GM19438 (cell line): ENCODE data around the gene PRDM10.
"Not testable (repeated sequence)": the region's sequence is repeated elsewhere in the genome, so short reads cannot be mapped to it uniquely, and the experiment has no call there.

Experiments used
- ATAC-seq: cut with Tn5 transposase; IDR thresholded peaks from one replicate; pipeline ENCODE4 v1.9.1; 2021; ENCODE audit warnings: low read depth; ENCODE audit not compliant: unreplicated experiment

Gene PRDM10

GRCh38 chr11:130002352-130002845 is at the start of gene PRDM10:
Gene PRDM10 (minus strand): TSS chr11:130002835. CDS start chr11:129960964, 41,871 bp downstream.
- peak; percentile 48 for ATAC-seq

DNA sequence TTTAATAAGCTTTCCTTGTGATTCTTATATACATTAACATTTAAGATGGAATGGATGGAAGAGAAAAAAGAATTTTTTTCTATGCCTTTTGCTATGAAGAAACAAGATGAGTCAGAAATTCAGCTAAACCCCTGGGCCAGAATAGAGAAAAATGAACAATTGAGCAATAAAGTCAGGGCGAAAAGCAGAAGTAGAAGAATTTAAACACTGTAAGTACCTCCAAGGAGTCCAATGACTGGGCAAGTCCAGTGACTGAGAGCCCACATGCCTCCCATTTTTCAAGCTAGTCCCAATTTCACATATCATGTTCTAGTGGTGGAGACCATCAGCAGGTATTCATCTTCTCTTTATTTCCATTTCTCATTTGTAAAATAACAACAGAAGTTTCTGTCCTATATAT is 48.4 kb upstream of the PRDM10 start:
- ATAC-seq = no peak

DNA sequence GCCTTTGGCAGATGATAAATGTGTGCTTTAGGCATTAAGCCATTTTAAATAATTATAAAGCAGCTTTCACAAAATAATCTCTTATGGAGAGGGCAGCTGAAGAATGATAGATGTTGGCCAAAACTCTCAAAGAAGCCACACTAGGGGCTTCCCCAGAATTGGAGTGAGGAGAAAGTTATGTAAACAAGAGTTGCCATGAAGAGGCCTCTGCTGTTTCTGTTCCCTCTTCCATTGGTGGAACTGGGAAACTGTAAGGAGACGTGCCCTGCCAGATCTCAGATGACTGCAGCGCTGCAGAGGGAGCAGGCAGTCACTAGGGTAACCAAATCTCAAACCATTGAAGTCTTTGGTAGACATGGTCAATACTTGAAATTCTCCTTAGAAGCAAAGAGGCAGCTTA is 47.6 kb upstream of the PRDM10 start:
- ATAC-seq = no peak

DNA sequence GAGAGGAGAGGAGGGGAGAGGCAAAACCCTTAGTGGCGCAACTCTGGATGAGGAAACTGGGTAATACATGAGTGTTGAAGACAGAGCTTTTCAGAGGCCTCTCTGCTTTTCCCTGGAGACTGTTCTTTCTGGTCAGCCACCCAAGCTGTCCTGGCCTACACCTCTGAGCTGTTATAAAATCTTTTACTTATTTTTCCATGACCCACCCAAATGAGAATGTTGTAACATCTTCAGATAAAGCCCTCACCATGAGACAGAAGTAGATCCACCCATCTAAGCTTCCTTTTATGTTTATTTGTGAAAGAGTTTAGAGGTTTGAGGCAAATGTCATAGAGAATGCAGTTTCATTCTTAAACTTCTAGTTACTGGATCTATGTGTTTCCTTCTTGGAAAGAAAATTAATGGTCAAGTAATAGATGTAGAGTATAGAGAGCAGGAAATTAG is 46.7 kb upstream of the PRDM10 start:
- ATAC-seq = no peak

DNA sequence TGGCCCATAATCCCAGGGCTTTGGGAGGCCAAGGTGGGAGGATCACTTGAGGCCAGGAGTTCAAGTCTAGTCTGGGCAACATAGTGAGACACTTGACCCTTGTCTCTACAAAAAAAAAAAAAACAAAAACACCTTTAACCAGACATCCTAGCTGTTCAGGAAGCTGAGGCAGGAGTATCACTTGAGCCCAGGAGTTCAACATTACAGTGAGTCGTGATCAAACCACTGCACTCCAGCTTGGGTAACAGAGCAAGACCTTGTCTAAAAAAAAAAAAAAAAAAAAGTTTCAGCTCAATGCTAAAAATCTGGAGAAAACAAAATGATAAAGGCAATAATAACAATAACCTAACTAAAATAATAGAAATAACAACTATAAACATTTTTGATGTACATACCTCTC is 44.5 kb upstream of the PRDM10 start:
- no peak for ATAC-seq

DNA sequence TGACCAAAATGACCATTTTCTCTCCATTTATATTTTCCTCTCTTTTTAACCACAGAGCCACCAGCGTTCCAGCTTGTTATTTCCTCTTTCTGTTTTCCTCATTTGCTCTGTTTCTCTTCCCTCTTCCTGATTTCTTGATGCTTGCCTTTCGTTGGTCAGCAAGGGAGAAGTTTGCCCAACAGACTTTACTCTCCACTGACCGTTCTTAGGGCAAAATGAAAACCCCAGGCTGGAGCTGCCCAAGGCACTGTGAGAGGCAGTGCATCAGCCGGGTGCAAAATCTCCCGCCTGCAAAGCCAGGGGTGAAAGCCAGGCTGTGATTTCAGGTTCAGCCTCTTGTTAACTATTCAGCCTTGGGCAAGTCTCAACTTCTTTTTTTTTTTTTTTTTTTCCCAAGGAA is 40.9 kb upstream of the PRDM10 start:
- ATAC-seq = no peak

GRCh38 chr11:130042093-130042591 is 39.5 kb upstream of the PRDM10 start:
- no peak for ATAC-seq

- no peak for ATAC-seq
Measured at GRCh38 chr11:130040281-130040940, 37.8 kb upstream of the PRDM10 start.

- no peak for ATAC-seq
Measured at GRCh38 chr11:130037881-130038585, 35.4 kb upstream of the PRDM10 start.

GRCh38 chr11:130037058-130037457 is 34.4 kb upstream of the PRDM10 start:
- ATAC-seq = no peak

DNA sequence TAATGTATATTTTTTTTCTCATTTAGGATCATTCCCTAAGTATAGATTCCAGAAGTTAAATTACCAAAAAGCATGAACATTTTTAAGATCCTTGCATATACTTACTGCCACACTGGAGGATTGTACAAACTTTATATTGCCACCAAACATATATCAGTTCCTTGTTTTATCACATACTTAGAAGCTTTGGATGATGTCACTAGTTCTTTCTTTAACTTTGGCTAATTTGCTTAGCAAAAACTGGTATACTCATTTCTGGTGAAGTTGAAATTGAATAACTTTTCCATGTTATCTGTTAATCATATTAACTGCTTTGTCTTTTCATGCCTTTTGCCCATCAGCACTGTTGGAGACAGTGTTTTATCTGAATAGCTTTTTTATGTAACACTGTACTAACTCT is 31.6 kb upstream of the PRDM10 start:
- ATAC-seq = no peak

DNA sequence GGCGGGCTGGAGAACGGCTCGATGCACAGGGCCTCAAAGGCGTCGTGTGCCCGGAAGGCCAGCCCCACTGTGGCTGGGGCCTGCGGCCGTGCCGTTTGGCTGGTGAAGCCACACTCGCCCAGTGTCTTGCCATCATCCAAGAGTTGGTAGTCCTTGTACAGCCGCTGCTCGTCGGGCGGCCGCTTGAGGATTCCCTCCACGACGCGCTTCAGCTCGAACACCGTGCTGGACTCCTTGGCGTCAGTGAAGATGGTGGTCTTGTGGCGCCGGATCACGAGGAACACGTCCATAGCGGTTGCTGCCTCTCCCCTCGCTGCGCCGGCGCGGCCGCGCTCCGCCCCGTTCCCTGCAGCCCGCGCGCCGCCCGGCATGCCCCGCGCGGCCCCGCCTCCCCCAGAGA is 30.3 kb upstream of the PRDM10 start:
- ATAC-seq = no peak

DNA sequence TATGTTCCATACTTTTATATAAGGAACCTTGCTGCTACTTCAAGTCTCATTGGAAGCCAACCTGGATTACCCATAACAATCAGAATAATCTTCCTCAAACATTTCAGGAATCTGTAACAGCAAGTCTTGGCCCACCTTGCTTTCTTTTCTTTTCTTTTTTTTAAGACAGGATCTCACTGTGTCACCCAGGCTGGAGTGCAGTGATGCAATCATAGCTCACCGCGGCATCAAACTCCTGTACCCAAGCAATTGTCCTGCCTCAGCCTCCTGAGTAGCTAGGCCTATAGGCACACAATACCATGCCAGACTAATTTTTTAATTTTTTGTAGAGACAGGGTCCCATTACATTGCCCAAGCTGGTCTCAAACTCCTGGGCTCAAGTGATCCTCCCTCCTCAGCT is 29.3 kb upstream of the PRDM10 start:
- ATAC-seq = no peak

DNA sequence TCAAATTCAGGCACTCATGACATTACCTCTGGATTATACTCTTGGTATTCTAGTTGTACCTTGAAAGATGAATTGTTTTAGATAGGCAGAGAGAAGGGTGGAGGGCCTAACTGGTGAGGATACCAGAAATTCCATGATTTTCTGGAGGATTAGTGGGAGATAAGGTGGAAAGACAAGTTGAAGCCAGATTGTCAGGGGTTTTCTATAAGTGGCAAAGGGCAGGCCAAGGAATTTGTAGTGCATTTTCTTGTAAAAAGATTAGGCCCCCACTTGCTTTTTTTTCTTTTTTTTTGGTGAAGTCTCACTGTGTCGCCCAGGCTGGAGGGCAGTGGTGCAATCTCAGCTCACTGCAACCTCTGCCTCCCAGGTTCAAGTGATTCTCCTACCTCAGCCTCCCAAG is 28.4 kb upstream of the PRDM10 start:
- ATAC-seq = no peak

GRCh38 chr11:130029137-130029536 is 26.5 kb upstream of the PRDM10 start:
- ATAC-seq = peak; percentile 71

DNA sequence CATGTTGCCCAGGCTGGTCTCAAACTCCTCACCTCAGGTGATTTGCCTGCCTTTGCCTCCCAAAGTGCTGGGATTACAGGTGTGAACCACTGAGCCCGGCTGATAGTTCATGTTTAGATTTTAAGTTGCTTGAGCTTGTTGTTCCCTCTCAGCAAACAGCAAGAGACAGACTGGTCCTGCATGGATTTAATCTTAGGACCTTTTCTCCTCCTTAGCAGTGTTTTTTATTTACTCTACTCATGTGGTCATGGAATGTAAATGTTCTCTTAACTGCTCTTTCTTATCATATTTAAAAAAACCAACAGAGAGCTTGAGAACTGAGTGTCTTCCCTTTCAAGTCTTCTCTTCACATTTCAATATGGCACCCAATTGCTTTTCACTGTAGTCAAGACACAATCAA is 22.7 kb upstream of the PRDM10 start:
- no peak for ATAC-seq

DNA sequence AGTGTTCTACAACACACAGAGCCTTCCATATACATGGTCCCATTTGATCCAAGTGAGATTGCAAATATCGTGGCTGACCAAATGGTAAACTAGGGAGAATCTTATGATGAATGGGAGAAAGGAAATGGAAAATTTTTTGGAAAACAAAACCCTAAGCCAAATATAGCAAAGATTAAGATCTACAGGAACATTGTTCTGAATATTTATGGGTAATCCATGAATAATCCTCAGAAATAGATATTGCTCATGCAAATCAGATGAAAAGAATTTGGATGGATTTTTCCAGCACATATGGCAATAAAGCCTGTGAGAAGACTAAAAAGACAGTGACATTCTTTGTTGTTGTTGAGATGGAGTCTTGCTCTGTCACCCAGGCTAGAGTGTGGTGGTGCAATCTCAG is 21.7 kb upstream of the PRDM10 start:
- no peak for ATAC-seq

- peak; percentile 99 for ATAC-seq
Measured at GRCh38 chr11:130023204-130023603, 20.6 kb upstream of the PRDM10 start.

- no peak for ATAC-seq
Measured at GRCh38 chr11:130022799-130023198, 20.2 kb upstream of the PRDM10 start.

GRCh38 chr11:130021606-130022005 is 19.0 kb upstream of the PRDM10 start:
- ATAC-seq = not testable (repeated sequence)

DNA sequence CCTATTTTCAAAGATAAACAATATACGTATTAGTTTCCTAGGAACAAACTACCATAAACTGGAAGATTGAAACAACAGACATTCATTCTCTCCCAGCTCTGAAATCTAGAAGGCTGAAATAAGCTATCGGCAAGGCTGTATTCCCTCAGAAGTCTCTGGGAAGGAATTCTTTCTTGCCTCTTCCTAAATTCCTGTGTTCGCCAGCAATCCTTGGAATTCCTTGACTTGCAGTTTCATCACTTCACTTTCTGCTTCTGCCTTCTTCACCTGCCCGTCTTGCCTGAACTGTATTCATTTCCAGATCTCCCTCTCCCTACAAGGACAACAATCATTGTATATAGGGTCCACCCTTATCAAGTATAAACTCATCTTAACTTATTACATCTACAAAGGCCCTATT is 17.7 kb upstream of the PRDM10 start:
- no peak for ATAC-seq

- ATAC-seq = not testable (repeated sequence)
Measured at GRCh38 chr11:130015846-130016245, 13.2 kb upstream of the PRDM10 start.
